ENCODE data around the gene MAP6D1.

DNA sequence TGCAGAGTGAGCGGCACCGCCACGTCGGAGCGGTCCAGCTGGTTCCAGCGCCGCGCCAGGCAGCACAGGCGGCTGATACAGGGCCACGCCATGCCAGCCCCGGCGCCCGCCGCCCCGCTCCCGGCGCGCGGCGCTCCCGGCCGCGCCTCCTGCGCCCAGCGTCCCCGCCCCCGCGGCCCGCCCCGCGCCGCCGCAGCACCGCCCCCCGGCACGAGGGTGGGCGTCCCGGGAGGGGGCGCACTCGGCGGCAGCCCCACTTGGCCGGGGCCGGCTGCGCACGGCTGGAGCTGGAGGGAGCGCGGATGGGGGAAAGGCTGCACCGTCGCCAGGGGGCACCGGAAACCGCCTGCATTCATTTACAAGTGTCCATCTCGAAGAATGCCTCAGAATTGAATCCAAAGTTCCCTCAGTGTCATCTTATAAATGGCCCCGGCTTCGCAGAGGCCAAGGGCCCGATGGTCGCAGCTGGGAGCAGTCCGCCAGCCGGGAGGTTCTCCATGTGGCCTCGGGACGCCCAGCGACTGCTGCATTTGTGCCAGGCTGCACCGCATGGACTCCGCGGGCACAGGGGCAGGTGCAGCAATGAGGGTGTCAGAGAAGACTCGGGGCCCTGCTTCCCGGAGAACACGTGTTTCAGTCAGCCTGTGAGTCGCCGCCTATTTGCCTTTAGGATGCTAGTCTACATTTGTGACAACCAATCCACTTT is at the start of gene MAP6D1:
- TF ChIP-seq, protein P1, sequence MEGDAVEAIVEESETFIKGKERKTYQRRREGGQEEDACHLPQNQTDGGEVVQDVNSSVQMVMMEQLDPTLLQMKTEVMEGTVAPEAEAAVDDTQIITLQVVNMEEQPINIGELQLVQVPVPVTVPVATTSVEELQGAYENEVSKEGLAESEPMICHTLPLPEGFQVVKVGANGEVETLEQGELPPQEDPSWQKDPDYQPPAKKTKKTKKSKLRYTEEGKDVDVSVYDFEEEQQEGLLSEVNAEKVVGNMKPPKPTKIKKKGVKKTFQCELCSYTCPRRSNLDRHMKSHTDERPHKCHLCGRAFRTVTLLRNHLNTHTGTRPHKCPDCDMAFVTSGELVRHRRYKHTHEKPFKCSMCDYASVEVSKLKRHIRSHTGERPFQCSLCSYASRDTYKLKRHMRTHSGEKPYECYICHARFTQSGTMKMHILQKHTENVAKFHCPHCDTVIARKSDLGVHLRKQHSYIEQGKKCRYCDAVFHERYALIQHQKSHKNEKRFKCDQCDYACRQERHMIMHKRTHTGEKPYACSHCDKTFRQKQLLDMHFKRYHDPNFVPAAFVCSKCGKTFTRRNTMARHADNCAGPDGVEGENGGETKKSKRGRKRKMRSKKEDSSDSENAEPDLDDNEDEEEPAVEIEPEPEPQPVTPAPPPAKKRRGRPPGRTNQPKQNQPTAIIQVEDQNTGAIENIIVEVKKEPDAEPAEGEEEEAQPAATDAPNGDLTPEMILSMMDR (conservative IDR thresholded peaks at IDR 0.05 in 1 of 2, IDR thresholded peaks at IDR 0.05 in 1 of 2; ENCODE audit: low read depth in 1 of 2, low read length in 2 of 2): peak; percentile 6 to 34
- no peak for TF ChIP-seq EZH2 (IDR thresholded peaks at IDR 0.05; ENCODE audit: low read length, missing control alignments)

Data from fibroblast of lung (primary cell).